DND-41 (cell line): ENCODE data around the gene EEF1G.

Experiments
- ATAC-seq: fragments of 200-7000 bp; cut with Tn5 transposase; 3 replicates; pipeline ENCODE4 v1.9.1; 2021; ENCODE audit warnings: low read depth; ENCODE audit not compliant: insufficient read depth
- DNase-seq: peaks from one replicate; pipeline ENCODE4 v3.0.0-alpha.2; 2020
- H2AFZ ChIP-seq: 2 replicates; pipeline ENCODE4 v1.6.0; 2012; ENCODE audit warnings: low read depth, low read length
- H3K27ac ChIP-seq: 2 replicates; pipeline ENCODE4 v1.5.1; 2012; ENCODE audit warnings: low read length, inconsistent platforms
- H3K27me3 ChIP-seq: fragments of 200-600 bp; sonication (generic); 2 replicates; pipeline ENCODE4 v1.6.0; 2012; ENCODE audit warnings: low read length, mild to moderate bottlenecking, inconsistent platforms; ENCODE audit not compliant: insufficient read depth, poor library complexity
- H3K36me3 ChIP-seq: 2 replicates; pipeline ENCODE4 v1.5.1; 2012; ENCODE audit warnings: low read length, inconsistent platforms; ENCODE audit not compliant: insufficient read depth
- H3K4me1 ChIP-seq: 2 replicates; pipeline ENCODE4 v1.5.1; 2012; ENCODE audit warnings: mild to moderate bottlenecking, low read length; ENCODE audit not compliant: insufficient read depth
- H3K4me2 ChIP-seq: 2 replicates; pipeline ENCODE4 v1.6.0; 2012; ENCODE audit warnings: mild to moderate bottlenecking, moderate library complexity, low read length, inconsistent platforms; ENCODE audit not compliant: insufficient read depth
- H3K4me3 ChIP-seq, 2 experiments: fragments of 200-600 bp in 1 of 2; shearing (Covaris generic) in 1 of 2; 2 replicates each; pipeline ENCODE4 v1.5.1; 2012 to 2016; ENCODE audit warnings: inconsistent platforms in 2 of 2, low read length in 2 of 2, mild to moderate bottlenecking in 2 of 2, low read depth in 1 of 2, moderate library complexity in 1 of 2
- H3K79me2 ChIP-seq: 2 replicates; pipeline ENCODE4 v1.6.0; 2012; ENCODE audit warnings: low read length, inconsistent platforms; ENCODE audit not compliant: insufficient read depth
- H3K9ac ChIP-seq: 2 replicates; pipeline ENCODE4 v1.6.0; 2012; ENCODE audit warnings: low read depth, mild to moderate bottlenecking, inconsistent platforms, low read length, moderate library complexity
- H3K9me3 ChIP-seq: 2 replicates; pipeline ENCODE4 v1.5.1; 2012; ENCODE audit warnings: low read length, moderate library complexity, mild to moderate bottlenecking, inconsistent platforms; ENCODE audit not compliant: insufficient read depth, severe bottlenecking
- H4K20me1 ChIP-seq: 2 replicates; pipeline ENCODE4 v1.6.0; 2012; ENCODE audit warnings: low read length; ENCODE audit not compliant: insufficient read depth
- CTCF ChIP-seq: IDR thresholded peaks from 2 replicates; pipeline ENCODE4 v1.5.1; 2012; ENCODE audit warnings: borderline replicate concordance, low read length, moderate library complexity, mild to moderate bottlenecking; ENCODE audit not compliant: poor library complexity, severe bottlenecking; ENCODE audit errors: extremely low read depth
- EZH2 ChIP-seq: IDR thresholded peaks from 3 replicates; pipeline ENCODE4 v1.6.1; 2012; ENCODE audit warnings: borderline replicate concordance, low read depth, mild to moderate bottlenecking, moderate library complexity, low read length, inconsistent platforms; ENCODE audit not compliant: severe bottlenecking

The EEF1G gene

GRCh38 chr11:62599069-62599696 is 25.5 kb upstream of the EEF1G start:
- peaks cover 72% of the 10 kb centered on the region for H3K36me3 ChIP-seq
- peak overlapping the region; percentile 69; a peak in 3 of 4 replicates for H3K4me3 ChIP-seq
- peak; percentile 99 for DNase-seq
- H3K9ac ChIP-seq, result peak overlapping the region; percentile 97
- H3K27me3 ChIP-seq, result no peaks in the 10 kb centered on the region
- peak overlapping the region; percentile 96 for H3K4me2 ChIP-seq
- no peak overlapping the region for H2AFZ ChIP-seq
- peaks cover 54% of the 10 kb centered on the region for H3K79me2 ChIP-seq
- peaks cover 59% of the 10 kb centered on the region for H3K4me1 ChIP-seq
- peaks cover 38% of the 10 kb centered on the region for H4K20me1 ChIP-seq
- TF ChIP-seq CTCF (no peak), EZH2 (no peak)
- H3K9me3 ChIP-seq, result no peaks in the 10 kb centered on the region
- peak; percentile 77 for ATAC-seq
- H3K27ac ChIP-seq, result peak overlapping the region; percentile 92

- TF ChIP-seq EZH2, result no peak
- no peak for TF ChIP-seq CTCF
- H3K4me1 ChIP-seq, result peaks cover 77% of the 10 kb centered on the region
- H3K9me3 ChIP-seq, result no peaks in the 10 kb centered on the region
- H3K4me2 ChIP-seq, result no peak overlapping the region
- peaks cover 38% of the 10 kb centered on the region for H4K20me1 ChIP-seq
- H3K27me3 ChIP-seq, result no peaks in the 10 kb centered on the region
- peaks cover 55% of the 10 kb centered on the region for H3K79me2 ChIP-seq
- no peak overlapping the region for H3K27ac ChIP-seq
- no peak overlapping the region for H3K4me3 ChIP-seq
- DNase-seq, result no peak
- no peak overlapping the region for H2AFZ ChIP-seq
- no peak for ATAC-seq
- peaks cover 70% of the 10 kb centered on the region for H3K36me3 ChIP-seq
- H3K9ac ChIP-seq, result no peak overlapping the region
These were observed 21.4 kb upstream of the EEF1G start for GRCh38 chr11:62595124-62595523.

GRCh38 chr11:62593434-62594044 is 19.8 kb upstream of the EEF1G start:
- DNase-seq (peak; percentile 82), ATAC-seq (peak; percentile 31)
- Histone ChIP-seq H4K20me1 (peaks cover 28% of the 10 kb centered on the region), H2AFZ (no peak overlapping the region), H3K4me1 (peaks cover 69% of the 10 kb centered on the region), H3K27me3 (no peaks in the 10 kb centered on the region), H3K9ac (peak overlapping the region; percentile 66), H3K4me2 (peak overlapping the region; percentile 95), H3K79me2 (peaks cover 52% of the 10 kb centered on the region), H3K36me3 (peaks cover 63% of the 10 kb centered on the region), H3K9me3 (no peaks in the 10 kb centered on the region), H3K4me3 (no peak overlapping the region), H3K27ac (peak overlapping the region; percentile 25; the same call in 1 of the 2 replicates)
- TF ChIP-seq CTCF, result peak; percentile 90
- TF ChIP-seq EZH2, result no peak
